SK-N-SH (cell line): Measurements from ENCODE around the gene SCN1B. TPM values are rescaled to one million over a fixed set of nuclear protein-coding genes. Genes with fewer than 3 reads are reported as not detected.
A peak's percentile ranks its signal among the peaks of the same experiment; 100 is the strongest.

ENCODE experiments used
- CTCF ChIA-PET: fragments of 300-600, 350-600 bp; formaldehyde crosslinking; extraction: SDS; loops from one replicate; lab custom pipeline; 2021; lab: Yijun Ruan, JAX
- POLR2A ChIA-PET: fragments of 350-600 bp; sonication (Branson Sonifier 250); formaldehyde crosslinking; extraction: SDS; loops from one replicate; lab custom pipeline; 2020; ENCODE audit warnings: antibody characterized with exemption, inconsistent platforms; lab: Yijun Ruan, JAX
- DNase-seq: peaks from one replicate; pipeline ENCODE4 v3.0.0; 2012
- H2AFZ ChIP-seq: fragments of 200-600 bp; sonication (generic); 2 replicates; pipeline ENCODE4 v1.8.1; 2016; ENCODE audit warnings: antibody characterized with exemption, mild to moderate bottlenecking, low read depth
- H3F3A ChIP-seq: fragments of 200-600 bp; sonication (generic); replicated peaks from 2 replicates; pipeline ENCODE3; 2016; ENCODE audit warnings: antibody characterized with exemption, mild to moderate bottlenecking; ENCODE audit not compliant: insufficient read depth
- H3K27ac ChIP-seq, 2 experiments: fragments of 200-500 bp in 1 of 2; fragments of 200-600 bp in 1 of 2; sonication (Bioruptor generic) in 1 of 2; sonication (generic), shearing (Covaris generic) in 1 of 2; 2 replicates each; pipeline versions ENCODE4 v1.5.1 to v1.6.1; 2014 to 2016; ENCODE audit warnings: low read depth in 2 of 2, inconsistent platforms in 1 of 2, low read length in 1 of 2, mild to moderate bottlenecking in 1 of 2, mixed read lengths in 1 of 2
- H3K27me3 ChIP-seq: fragments of 200-600 bp; sonication (generic), shearing (Covaris generic); 2 replicates; pipeline ENCODE4 v1.6.1; 2016; ENCODE audit warnings: mixed run types; ENCODE audit not compliant: insufficient read depth
- H3K36me3 ChIP-seq, 2 experiments: fragments of 200-500 bp in 1 of 2; fragments of 200-600 bp in 1 of 2; sonication (Bioruptor generic) in 1 of 2; sonication (generic) in 1 of 2; replicated peaks in 1 of 2; 2 replicates each; pipeline versions ENCODE3 to v1.5.1; 2014 to 2016; ENCODE audit warnings: low read length in 1 of 2, mild to moderate bottlenecking in 1 of 2; ENCODE audit not compliant: insufficient read depth in 2 of 2, control insufficient read depth in 1 of 2
- H3K4me1 ChIP-seq, 2 experiments: fragments of 200-500 bp in 1 of 2; fragments of 200-600 bp in 1 of 2; sonication (Bioruptor generic) in 1 of 2; sonication (generic), shearing (Covaris generic) in 1 of 2; 2 replicates each; pipeline versions ENCODE4 v1.5.1 to v1.6.1; 2014 to 2016; ENCODE audit warnings: low read depth in 1 of 2, low read length in 1 of 2, mixed run types in 1 of 2; ENCODE audit not compliant: insufficient read depth in 2 of 2, control insufficient read depth in 1 of 2
- H3K4me2 ChIP-seq: fragments of 200-600 bp; sonication (generic), shearing (Covaris generic); 2 replicates; pipeline ENCODE4 v1.6.1; 2017; ENCODE audit warnings: mixed run types
- H3K4me3 ChIP-seq, 2 experiments: fragments of 200-500 bp in 1 of 2; fragments of 200-600 bp in 1 of 2; sonication (Bioruptor generic) in 1 of 2; sonication (generic), shearing (Covaris generic) in 1 of 2; 2 replicates each; pipeline versions ENCODE4 v1.5.1 to v1.8.1; 2014 to 2016; ENCODE audit warnings: low read depth in 2 of 2, inconsistent platforms in 1 of 2, low read length in 1 of 2, mild to moderate bottlenecking in 1 of 2, mixed read lengths in 1 of 2, moderate library complexity in 1 of 2
- H3K79me2 ChIP-seq: fragments of 200-600 bp; sonication (generic); 2 replicates; pipeline ENCODE4 v1.8.1; 2017; ENCODE audit warnings: mild to moderate bottlenecking; ENCODE audit not compliant: insufficient read depth
- H3K9ac ChIP-seq: fragments of 200-600 bp; sonication (generic); 2 replicates; pipeline ENCODE4 v1.6.1; 2017; ENCODE audit warnings: mixed run types
- H3K9me2 ChIP-seq: fragments of 200-600 bp; sonication (generic); 2 replicates; pipeline ENCODE4 v1.6.1; 2017; ENCODE audit warnings: mixed run types
- H3K9me3 ChIP-seq: fragments of 200-600 bp; sonication (generic); 2 replicates; pipeline ENCODE4 v1.6.1; 2017; ENCODE audit warnings: mixed run types, mild to moderate bottlenecking, moderate library complexity
- H4K20me1 ChIP-seq: fragments of 200-600 bp; sonication (generic); 2 replicates; pipeline ENCODE4 v1.6.1; 2017; ENCODE audit warnings: mild to moderate bottlenecking, mixed run types; ENCODE audit not compliant: insufficient read depth
- FOXJ3 ChIP-seq: sonication (generic); formaldehyde crosslinking; IDR thresholded peaks from 2 replicates; pipeline ENCODE4 v1.5.1; 2020; ENCODE audit warnings: mild to moderate bottlenecking, missing genetic modification reagents
- GABPA ChIP-seq: IDR thresholded peaks from 2 replicates; pipeline ENCODE4 v1.4.0; 2012; ENCODE audit warnings: low read depth, mild to moderate bottlenecking
- JUND ChIP-seq: IDR thresholded peaks from 2 replicates; pipeline ENCODE4 v1.4.0; 2012
- NFIC ChIP-seq: IDR thresholded peaks from 2 replicates; pipeline ENCODE4 v1.4.0; 2012; ENCODE audit warnings: borderline replicate concordance
- SIN3A ChIP-seq: IDR thresholded peaks from 2 replicates; pipeline ENCODE4 v1.6.1; 2012; ENCODE audit warnings: low read depth, mild to moderate bottlenecking, low read length, moderate library complexity, borderline replicate concordance
- TAF1 ChIP-seq: IDR thresholded peaks from 2 replicates; pipeline ENCODE4 v1.6.1; 2012; ENCODE audit warnings: low read depth, mild to moderate bottlenecking, low read length, moderate library complexity, borderline replicate concordance
- TCF12 ChIP-seq: IDR thresholded peaks from 2 replicates; pipeline ENCODE4 v1.4.0; 2012
- WGBS: methylation state at CpG from one replicate; pipeline ENCODE4 v1.1.6; 2017; ENCODE audit warnings: low lambda C conversion rate; 5-methylcytosine and 5-hydroxymethylcytosine counted together
- polyA plus RNA-seq, 3 experiments: library from polyadenylated mRNA; depleted of rRNA; stranded (reverse); fragments of >200 nt; gene quantifications; 2 replicates each; pipeline ENCODE4 v1.2.3, GENCODE V29; 2012
- TF ChIP-seq, protein P1 (sequence below): IDR thresholded peaks from 2 replicates; pipeline ENCODE4 v1.4.0; 2012; ENCODE audit warnings: low read depth
- TF ChIP-seq, protein P2 (sequence below): IDR thresholded peaks from 2 replicates; pipeline ENCODE4; 2012
- TF ChIP-seq, protein P3 (sequence below): IDR thresholded peaks from 2 replicates; pipeline ENCODE4 v1.6.1; 2012; ENCODE audit warnings: mild to moderate bottlenecking, low read depth, low read length, moderate library complexity

The SCN1B gene
- polyA plus RNA-seq, 1 of the 3 experiments (the other 2 are of a cell fraction), result 10.5 TPM

DNA sequence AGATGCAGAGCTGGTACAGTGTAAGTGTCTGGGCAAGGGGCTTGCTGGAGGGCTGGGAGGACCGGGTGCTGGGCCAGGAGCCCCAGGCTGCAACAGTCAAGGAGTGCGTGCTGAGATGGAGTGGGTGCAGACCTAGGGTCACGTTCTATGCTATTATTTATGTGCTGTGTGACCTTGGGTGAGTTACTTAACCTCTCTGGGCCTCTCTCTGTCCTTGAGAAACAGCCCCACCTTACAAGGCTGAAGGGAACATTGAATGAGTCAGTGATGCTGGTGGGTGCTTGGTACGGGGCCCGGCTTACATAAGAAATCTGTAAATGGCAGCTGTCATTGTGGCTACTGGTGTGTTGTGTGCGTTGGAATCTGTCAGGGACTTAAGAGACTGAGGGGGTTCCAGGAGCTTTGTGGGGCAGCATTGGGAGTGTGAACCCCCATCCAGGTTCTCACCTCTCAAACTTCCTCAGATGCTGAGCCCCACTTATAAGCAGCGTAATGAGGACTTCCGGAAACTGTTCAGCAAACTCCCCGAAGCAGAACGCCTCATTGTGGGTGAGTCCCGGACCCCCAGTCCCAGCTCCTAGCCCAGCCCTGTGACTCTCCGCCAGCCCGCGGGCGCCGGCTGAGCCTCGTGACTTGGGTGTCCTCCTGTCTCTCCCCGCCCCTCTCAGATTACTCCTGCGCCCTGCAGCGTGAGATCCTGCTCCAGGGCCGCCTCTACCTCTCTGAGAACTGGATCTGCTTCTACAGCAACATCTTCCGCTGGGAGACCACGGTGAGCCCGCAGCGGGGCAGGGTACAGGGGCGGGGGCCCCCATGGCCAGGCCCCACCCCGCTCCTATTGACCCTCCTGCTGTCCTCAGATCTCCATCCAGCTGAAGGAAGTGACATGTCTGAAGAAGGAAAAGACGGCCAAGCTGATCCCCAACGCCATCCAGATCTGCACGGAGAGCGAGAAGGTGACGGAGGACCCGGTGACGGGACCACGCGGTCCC lies 20.6 kb upstream of the SCN1B start:
- POLR2A ChIA-PET, result interaction anchor here (2.8 kb wide), 1 partner anchor 9 kb away, joined by 8 read pairs; the partner anchor contains the start of gene GRAMD1A
- Histone ChIP-seq H3F3A (no peaks in the 10 kb centered on the region), H3K4me3 (no peak overlapping the region), H3K9me2 (no peaks in the 10 kb centered on the region), H3K9ac (no peak overlapping the region)
- TF ChIP-seq NFIC (no peak), SIN3A (no peak), TCF12 (no peak), FOXJ3 (CRISPR knock-in tag) (no peak)
- TF ChIP-seq, protein P1, sequence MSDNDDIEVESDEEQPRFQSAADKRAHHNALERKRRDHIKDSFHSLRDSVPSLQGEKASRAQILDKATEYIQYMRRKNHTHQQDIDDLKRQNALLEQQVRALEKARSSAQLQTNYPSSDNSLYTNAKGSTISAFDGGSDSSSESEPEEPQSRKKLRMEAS, result no peak
- TF ChIP-seq, protein P2, sequence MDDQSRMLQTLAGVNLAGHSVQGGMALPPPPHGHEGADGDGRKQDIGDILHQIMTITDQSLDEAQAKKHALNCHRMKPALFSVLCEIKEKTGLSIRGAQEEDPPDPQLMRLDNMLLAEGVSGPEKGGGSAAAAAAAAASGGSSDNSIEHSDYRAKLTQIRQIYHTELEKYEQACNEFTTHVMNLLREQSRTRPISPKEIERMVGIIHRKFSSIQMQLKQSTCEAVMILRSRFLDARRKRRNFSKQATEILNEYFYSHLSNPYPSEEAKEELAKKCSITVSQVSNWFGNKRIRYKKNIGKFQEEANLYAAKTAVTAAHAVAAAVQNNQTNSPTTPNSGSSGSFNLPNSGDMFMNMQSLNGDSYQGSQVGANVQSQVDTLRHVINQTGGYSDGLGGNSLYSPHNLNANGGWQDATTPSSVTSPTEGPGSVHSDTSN, result no peak
- TF ChIP-seq, protein P3, sequence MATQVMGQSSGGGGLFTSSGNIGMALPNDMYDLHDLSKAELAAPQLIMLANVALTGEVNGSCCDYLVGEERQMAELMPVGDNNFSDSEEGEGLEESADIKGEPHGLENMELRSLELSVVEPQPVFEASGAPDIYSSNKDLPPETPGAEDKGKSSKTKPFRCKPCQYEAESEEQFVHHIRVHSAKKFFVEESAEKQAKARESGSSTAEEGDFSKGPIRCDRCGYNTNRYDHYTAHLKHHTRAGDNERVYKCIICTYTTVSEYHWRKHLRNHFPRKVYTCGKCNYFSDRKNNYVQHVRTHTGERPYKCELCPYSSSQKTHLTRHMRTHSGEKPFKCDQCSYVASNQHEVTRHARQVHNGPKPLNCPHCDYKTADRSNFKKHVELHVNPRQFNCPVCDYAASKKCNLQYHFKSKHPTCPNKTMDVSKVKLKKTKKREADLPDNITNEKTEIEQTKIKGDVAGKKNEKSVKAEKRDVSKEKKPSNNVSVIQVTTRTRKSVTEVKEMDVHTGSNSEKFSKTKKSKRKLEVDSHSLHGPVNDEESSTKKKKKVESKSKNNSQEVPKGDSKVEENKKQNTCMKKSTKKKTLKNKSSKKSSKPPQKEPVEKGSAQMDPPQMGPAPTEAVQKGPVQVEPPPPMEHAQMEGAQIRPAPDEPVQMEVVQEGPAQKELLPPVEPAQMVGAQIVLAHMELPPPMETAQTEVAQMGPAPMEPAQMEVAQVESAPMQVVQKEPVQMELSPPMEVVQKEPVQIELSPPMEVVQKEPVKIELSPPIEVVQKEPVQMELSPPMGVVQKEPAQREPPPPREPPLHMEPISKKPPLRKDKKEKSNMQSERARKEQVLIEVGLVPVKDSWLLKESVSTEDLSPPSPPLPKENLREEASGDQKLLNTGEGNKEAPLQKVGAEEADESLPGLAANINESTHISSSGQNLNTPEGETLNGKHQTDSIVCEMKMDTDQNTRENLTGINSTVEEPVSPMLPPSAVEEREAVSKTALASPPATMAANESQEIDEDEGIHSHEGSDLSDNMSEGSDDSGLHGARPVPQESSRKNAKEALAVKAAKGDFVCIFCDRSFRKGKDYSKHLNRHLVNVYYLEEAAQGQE, result no peak
- TF ChIP-seq, all 33 proteins: peak for 0
- peak; percentile 19 for DNase-seq
- Histone ChIP-seq H3K4me1 (peaks cover 0 to 5% of the 10 kb centered on the region in 2 experiments; a peak in 1 of 4 replicates), H2AFZ (no peak overlapping the region), H3K27ac (no peak overlapping the region), H3K36me3 (peaks cover 15 to 48% of the 10 kb centered on the region in 2 experiments), H3K4me2 (no peak overlapping the region), H3K79me2 (peaks cover 31% of the 10 kb centered on the region; the same call in 1 of the 2 replicates), H4K20me1 (peaks cover 27% of the 10 kb centered on the region), H3K27me3 (no peaks in the 10 kb centered on the region), H3K9me3 (no peaks in the 10 kb centered on the region)
- CTCF ChIA-PET, result interaction anchor here (1.2 to 6.6 kb wide), 3 partner anchors 9 to 36 kb away, joined by 3 to 38 read pairs (median 16); partner anchors contain the start of gene GRAMD1A
- WGBS, result 93% methylated on average over 35 of the region's 36 CpGs

DNA sequence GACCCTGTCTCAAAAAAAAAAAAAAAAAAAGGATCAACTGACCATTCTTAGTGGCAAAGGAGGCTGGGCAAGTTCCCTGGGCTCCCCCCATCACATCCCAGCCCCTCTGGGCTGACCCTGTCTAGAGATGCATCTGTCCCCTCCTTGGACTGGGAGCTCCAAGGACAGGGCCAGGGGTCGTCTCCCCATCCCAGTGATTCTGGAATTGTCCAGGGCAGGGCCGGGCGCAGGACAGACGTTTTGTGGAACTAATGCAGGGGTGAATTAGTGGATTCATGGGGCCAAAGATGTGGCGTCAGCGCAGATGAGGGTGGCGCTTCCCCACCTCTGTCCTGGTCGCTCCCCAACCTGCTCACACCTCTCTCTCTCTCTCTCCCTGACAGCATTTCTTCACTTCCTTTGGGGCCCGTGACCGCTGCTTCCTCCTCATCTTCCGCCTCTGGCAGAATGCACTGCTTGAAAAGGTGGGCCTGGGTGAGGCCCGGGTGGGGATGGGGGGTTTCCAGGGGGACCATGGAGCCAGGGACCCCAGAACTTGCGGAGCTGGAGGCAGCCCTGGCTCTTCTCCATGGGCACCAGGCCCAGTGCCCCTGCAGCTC lies 19.1 kb upstream of the SCN1B start:
- no peak overlapping the region for H3K27ac ChIP-seq
- H3F3A ChIP-seq, result no peaks in the 10 kb centered on the region
- DNase-seq, result no peak
- ChIA-PET POLR2A (interaction anchor here (0.6 kb wide), 1 partner anchor 8 kb away, joined by 3 read pairs; no protein-coding TSS in a partner anchor), CTCF (interaction anchor here (1.3 to 6.6 kb wide), 3 partner anchors 10 to 37 kb away, joined by 3 to 38 read pairs (median 16); partner anchors contain the start of gene GRAMD1A)
- H3K4me2 ChIP-seq, result no peak overlapping the region
- H3K36me3 ChIP-seq, result peaks cover 29 to 57% of the 10 kb centered on the region in 2 experiments
- no peak overlapping the region for H3K4me3 ChIP-seq
- H3K9me2 ChIP-seq, result no peaks in the 10 kb centered on the region
- no peaks in the 10 kb centered on the region for H3K27me3 ChIP-seq
- H3K4me1 ChIP-seq, result peaks cover 0 to 5% of the 10 kb centered on the region in 2 experiments; a peak in 1 of 4 replicates
- H2AFZ ChIP-seq, result no peak overlapping the region
- TF ChIP-seq JUND (no peak), TAF1 (no peak), NFIC (no peak), GABPA (no peak)
- TF ChIP-seq, protein P3, result no peak
- peaks cover 15% of the 10 kb centered on the region for H4K20me1 ChIP-seq
- no peak overlapping the region for H3K9ac ChIP-seq
- H3K79me2 ChIP-seq, result peaks cover 19% of the 10 kb centered on the region; the same call in 1 of the 2 replicates
- 87% methylated on average over 12 of the region's 13 CpGs for WGBS
- no peaks in the 10 kb centered on the region for H3K9me3 ChIP-seq
